SIG-M5 treated with dmso at 0.1 percent for 504 hours (cell line): Measurements from ENCODE around the gene DLD.
"Not testable (repeated sequence)": the region's sequence is repeated elsewhere in the genome, so short reads cannot be mapped to it uniquely, and the experiment has no call there.

ENCODE experiments used
- DNase-seq: peaks from one replicate; lab custom pipeline; 2025; ENCODE audit not compliant: unreplicated experiment; lab: John Stamatoyannopoulos, UW

DLD gene

GRCh38 chr7:107890962-107891635 is at the start of gene DLD:
DLD (plus strand) TSS chr7:107891183; CDS start chr7:107891251, 68 bp downstream.
- peak; percentile 87 for DNase-seq

GRCh38 chr7:107842213-107842612 is 48.8 kb upstream of the DLD start:
- DNase-seq = no peak

- DNase-seq = no peak
These were observed 47.8 kb upstream of the DLD start for GRCh38 chr7:107843184-107843583.

- DNase-seq = no peak
These were observed 44.7 kb upstream of the DLD start for GRCh38 chr7:107846324-107846723.

GRCh38 chr7:107847168-107847835 is 43.7 kb upstream of the DLD start:
- DNase-seq = no peak

GRCh38 chr7:107847836-107848175 is 43.2 kb upstream of the DLD start:
- DNase-seq = not testable (repeated sequence)

- not testable (repeated sequence) for DNase-seq
These were observed 42.8 kb upstream of the DLD start for GRCh38 chr7:107848211-107848610.

GRCh38 chr7:107850216-107850615 is 40.8 kb upstream of the DLD start:
- DNase-seq = no peak

GRCh38 chr7:107850643-107851042 is 40.3 kb upstream of the DLD start:
- no peak for DNase-seq

- no peak for DNase-seq
These were observed 36.5 kb upstream of the DLD start for GRCh38 chr7:107854454-107854853.

- no peak for DNase-seq
These were observed 36.0 kb upstream of the DLD start for GRCh38 chr7:107854989-107855388.

GRCh38 chr7:107856806-107857540 is 34.0 kb upstream of the DLD start:
- no peak for DNase-seq

GRCh38 chr7:107857541-107857912 is 33.5 kb upstream of the DLD start:
- no peak for DNase-seq

- no peak for DNase-seq
These were observed 32.7 kb upstream of the DLD start for GRCh38 chr7:107858280-107858679.

- DNase-seq = no peak
These were observed 30.6 kb upstream of the DLD start for GRCh38 chr7:107860279-107860961.

GRCh38 chr7:107860981-107861652 is 29.9 kb upstream of the DLD start:
- DNase-seq = no peak

GRCh38 chr7:107865956-107866775 is 24.8 kb upstream of the DLD start:
- DNase-seq = no peak

GRCh38 chr7:107867858-107868466 is 23.0 kb upstream of the DLD start:
- no peak for DNase-seq

GRCh38 chr7:107870427-107871000 is 20.5 kb upstream of the DLD start:
- DNase-seq = no peak
